CD4-positive, alpha-beta memory T cell (primary cell): ENCODE measurements around the gene OTX2. TPM values are rescaled to one million over a fixed set of nuclear protein-coding genes. Genes with fewer than 3 reads are reported as not detected.

ENCODE experiments used
- CTCF ChIA-PET: fragments of 350-600 bp; sonication (Branson Sonifier 250); formaldehyde crosslinking; loops from one replicate; lab custom pipeline; 2021; ENCODE audit warnings: inconsistent platforms; ENCODE audit not compliant: partially characterized antibody; lab: Charles Lee
- POLR2A ChIA-PET: fragments of 350-600 bp; sonication (Branson Sonifier 250); formaldehyde crosslinking; loops from one replicate; lab custom pipeline; 2021; ENCODE audit not compliant: partially characterized antibody; lab: Charles Lee
- DNase-seq, 5 donors: peaks; one replicate each; pipeline versions ENCODE4 v3.0.0 to v3.0.0-alpha.2; 2020 to 2022; ENCODE audit warnings: mixed read lengths in 1 of 5
- H3K27ac ChIP-seq: one replicate; pipeline ENCODE4 v1.7.0; 2013; ENCODE audit warnings: low read depth, low read length
- H3K27me3 ChIP-seq: 2 replicates; pipeline ENCODE4 v1.7.0; 2013; ENCODE audit warnings: mild to moderate bottlenecking, low read length, moderate library complexity; ENCODE audit not compliant: insufficient read depth
- H3K36me3 ChIP-seq: 2 replicates; pipeline ENCODE4 v1.7.0; 2013; ENCODE audit warnings: mild to moderate bottlenecking, low read length, moderate library complexity; ENCODE audit not compliant: insufficient read depth
- H3K4me1 ChIP-seq: 2 replicates; pipeline ENCODE4 v1.7.0; 2013; ENCODE audit warnings: mild to moderate bottlenecking, low read length, moderate library complexity; ENCODE audit not compliant: insufficient read depth
- H3K4me3 ChIP-seq, 2 donors: one replicate each; pipeline ENCODE4 v1.7.0; 2013; ENCODE audit warnings: low read length in 2 of 2, mild to moderate bottlenecking in 1 of 2
- H3K9me3 ChIP-seq, 2 donors: one replicate each; pipeline ENCODE4 v1.7.0; 2013; ENCODE audit warnings: low read length in 2 of 2, control low read depth in 1 of 2; ENCODE audit not compliant: control insufficient read depth in 1 of 2
- H3K27ac Mint-ChIP-seq, 7 donors: one replicate each; pipeline ENCODE4 v1.8.0; 2020 to 2021; ENCODE audit warnings: mixed read lengths in 7 of 7, mild to moderate bottlenecking in 6 of 7, inconsistent platforms in 3 of 7, moderate library complexity in 3 of 7
- H3K27me3 Mint-ChIP-seq, 2 donors: one replicate each; pipeline ENCODE4 v1.8.0; 2020 to 2021; ENCODE audit warnings: mixed read lengths in 2 of 2
- H3K36me3 Mint-ChIP-seq, 2 donors: one replicate each; pipeline ENCODE4 v1.8.0; 2020 to 2021; ENCODE audit warnings: mixed read lengths in 2 of 2, inconsistent platforms in 1 of 2, mild to moderate bottlenecking in 1 of 2
- H3K4me1 Mint-ChIP-seq, 4 donors: one replicate each; pipeline ENCODE4 v1.8.0; 2020 to 2021; ENCODE audit warnings: mixed read lengths in 4 of 4, mild to moderate bottlenecking in 1 of 4
- H3K4me3 Mint-ChIP-seq, 8 donors: one replicate each; pipeline ENCODE4 v1.8.0; 2020 to 2021; ENCODE audit warnings: mixed read lengths in 8 of 8, mild to moderate bottlenecking in 7 of 8, moderate library complexity in 6 of 8, inconsistent platforms in 3 of 8
- H3K9me3 Mint-ChIP-seq, 8 donors: one replicate each; pipeline ENCODE4 v1.8.0; 2020 to 2021; ENCODE audit warnings: mixed read lengths in 8 of 8, mild to moderate bottlenecking in 5 of 8, inconsistent platforms in 3 of 8, moderate library complexity in 1 of 8
- intact Hi-C: fragments of 100-400 bp; cut with micrococcal nuclease; formaldehyde crosslinking; loops from one replicate; pipeline ENCODE4 v1.15.1; 2023
- polyA plus RNA-seq, 2 donors: library from polyadenylated mRNA; unstranded; fragments of 300-500 nt; fragmentation: Illumina TruSeq; gene quantifications; one replicate each; pipeline ENCODE4 v1.2.3, GENCODE V29; 2021
- total RNA-seq, 2 experiments: library from RNA; stranded (reverse); gene quantifications; one replicate each; pipeline ENCODE4 v1.2.3, GENCODE V29; 2021

Gene OTX2
- total and polyA plus RNA-seq, 4 experiments from 2014 or later: not detected

DNA sequence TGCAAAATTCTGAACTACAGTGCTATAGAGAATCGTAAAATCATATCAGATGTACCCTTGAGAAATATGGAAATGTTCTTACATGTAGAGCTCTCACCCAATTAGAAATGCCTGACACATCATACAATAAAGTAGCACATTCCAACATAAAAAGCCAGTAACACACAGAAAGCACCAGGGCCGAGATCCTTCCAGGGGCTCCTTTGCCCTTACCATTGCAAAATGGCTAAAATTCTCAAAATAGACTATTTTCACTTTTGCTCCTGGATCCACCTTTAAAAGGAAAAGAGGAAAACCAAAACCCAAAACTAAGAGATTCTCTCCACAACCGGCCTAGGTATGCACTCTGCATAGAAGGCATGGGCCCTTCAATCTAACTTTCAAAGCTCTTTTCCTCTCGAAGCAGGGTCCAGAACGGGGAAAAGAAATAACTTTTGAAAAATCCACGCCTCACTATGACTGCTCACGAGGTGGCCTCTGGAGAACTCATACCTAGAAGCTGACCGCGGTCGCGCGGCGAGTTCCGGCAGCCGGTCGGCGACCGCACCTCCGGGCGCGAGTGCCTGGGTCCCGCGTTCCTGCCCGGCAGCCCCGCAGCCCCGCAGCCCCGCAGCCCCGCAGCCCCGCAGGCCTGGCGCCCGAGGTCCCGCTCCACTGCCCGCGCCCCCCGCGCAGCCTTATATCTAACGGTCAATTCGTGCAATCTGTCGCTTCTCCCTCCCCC, 2.7 kb downstream of the OTX2 start:
- no peaks in the 10 kb centered on the region for H3K9me3 ChIP-seq
- Mint-ChIP-seq H3K27me3 (peaks cover 67 to 70% of the 10 kb centered on the region in 2 donors), H3K36me3 (peaks cover 0 to 10% of the 10 kb centered on the region in 2 donors), H3K4me1 (peaks cover 12 to 26% (median 14%) of the 10 kb centered on the region in 4 donors), H3K27ac (no peak overlapping the region), H3K9me3 (peaks cover under 1 to 35% (median 21%) of the 10 kb centered on the region in 8 donors), H3K4me3 (peak overlapping the region in 4 of 8 donors; percentile 10 to 63 (median 40))
- POLR2A ChIA-PET: no interaction called here
- no peak for DNase-seq
- no peak overlapping the region for H3K27ac ChIP-seq
- intact Hi-C loops: no loop called here
- H3K4me3 ChIP-seq: no peak overlapping the region
- H3K4me1 ChIP-seq: no peaks in the 10 kb centered on the region
- peaks cover 50% of the 10 kb centered on the region for H3K27me3 ChIP-seq
- H3K36me3 ChIP-seq: no peaks in the 10 kb centered on the region
- CTCF ChIA-PET: no interaction called here

DNA sequence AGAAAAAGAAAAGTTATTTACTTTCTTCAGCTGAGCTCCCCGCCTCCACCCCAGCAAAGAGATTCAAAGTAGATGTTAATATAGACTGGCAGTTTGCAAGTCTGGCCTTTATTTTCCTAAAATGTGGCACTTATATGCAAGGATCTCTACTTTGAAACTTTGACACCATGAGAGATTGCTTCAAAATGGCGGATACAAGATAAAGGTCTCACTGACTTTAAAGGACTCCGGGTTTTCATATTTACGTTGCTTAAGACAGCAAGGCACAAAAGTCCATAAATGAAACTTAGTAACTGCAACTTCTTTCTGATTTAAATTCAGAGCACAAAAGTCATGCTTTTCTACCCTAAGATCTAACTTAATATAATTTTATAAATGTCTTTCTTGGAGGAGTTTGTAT, 3.5 kb downstream of the OTX2 start:
- no peak overlapping the region for H3K27ac ChIP-seq
- H3K36me3 ChIP-seq: no peaks in the 10 kb centered on the region
- no peak overlapping the region for H3K4me3 ChIP-seq
- DNase-seq: no peak
- intact Hi-C loops: no loop called here
- Mint-ChIP-seq H3K36me3 (peaks cover 0 to 10% of the 10 kb centered on the region in 2 donors), H3K4me3 (no peak overlapping the region), H3K27me3 (peaks cover 71 to 74% of the 10 kb centered on the region in 2 donors), H3K4me1 (peaks cover 12 to 26% (median 13%) of the 10 kb centered on the region in 4 donors), H3K27ac (no peak overlapping the region), H3K9me3 (peaks cover 2 to 36% (median 23%) of the 10 kb centered on the region in 8 donors)
- CTCF ChIA-PET: interaction anchor here (0.6 kb wide), 1 partner anchor 26 kb away, joined by 3 read pairs; no protein-coding TSS in a partner anchor
- no peaks in the 10 kb centered on the region for H3K9me3 ChIP-seq
- peaks cover 47% of the 10 kb centered on the region for H3K27me3 ChIP-seq
- no peaks in the 10 kb centered on the region for H3K4me1 ChIP-seq
- POLR2A ChIA-PET: no interaction called here

DNA sequence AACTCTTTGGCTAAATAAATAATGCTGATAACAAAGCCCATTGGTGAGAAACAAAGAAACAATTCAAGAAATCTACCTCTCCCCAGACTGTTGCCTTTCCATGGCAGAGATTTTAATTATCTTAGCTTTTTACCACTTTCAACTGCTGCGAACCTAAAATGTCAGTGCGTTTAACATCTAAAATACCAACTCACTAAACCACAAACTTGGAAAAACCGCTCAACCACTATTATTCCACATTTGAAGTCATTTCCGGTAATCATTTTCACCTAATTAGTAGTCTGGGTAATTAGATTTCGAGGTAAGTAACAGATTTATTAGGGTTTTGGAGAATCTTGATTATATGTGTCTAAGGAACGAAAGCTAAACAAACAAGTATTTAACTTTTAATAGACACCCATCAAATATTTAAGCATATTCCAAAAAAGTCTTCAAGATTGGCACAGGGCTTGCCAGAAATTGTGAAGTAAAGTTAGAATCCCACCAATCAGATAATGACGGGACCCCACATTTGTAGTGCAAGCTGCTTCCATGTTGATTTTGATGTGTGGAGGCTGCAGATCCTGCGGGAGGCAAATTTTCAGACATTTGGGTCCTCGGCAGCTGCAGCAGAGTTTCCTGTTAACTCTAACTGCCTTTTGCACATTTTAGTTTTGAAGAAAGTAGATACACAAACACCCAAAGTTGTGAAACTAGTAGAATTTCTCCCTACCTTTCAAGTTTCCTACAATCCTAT, 4.1 kb downstream of the OTX2 start:
- Mint-ChIP-seq H3K27me3 (peaks cover 75 to 78% of the 10 kb centered on the region in 2 donors), H3K4me3 (peak overlapping the region in 1 of 8 donors; percentile 27), H3K4me1 (peaks cover 12 to 26% (median 13%) of the 10 kb centered on the region in 4 donors), H3K9me3 (peaks cover 2 to 36% (median 23%) of the 10 kb centered on the region in 8 donors), H3K36me3 (peaks cover 0 to 10% of the 10 kb centered on the region in 2 donors), H3K27ac (no peak overlapping the region)
- Histone ChIP-seq H3K36me3 (no peaks in the 10 kb centered on the region), H3K27me3 (peaks cover 44% of the 10 kb centered on the region), H3K9me3 (no peaks in the 10 kb centered on the region), H3K27ac (no peak overlapping the region), H3K4me3 (no peak overlapping the region), H3K4me1 (no peaks in the 10 kb centered on the region)
- DNase-seq: no peak
- intact Hi-C loops: no loop called here
- ChIA-PET POLR2A (no interaction called here), CTCF (interaction anchor here (0.6 kb wide), 1 partner anchor 27 kb away, joined by 3 read pairs; no protein-coding TSS in a partner anchor)

DNA sequence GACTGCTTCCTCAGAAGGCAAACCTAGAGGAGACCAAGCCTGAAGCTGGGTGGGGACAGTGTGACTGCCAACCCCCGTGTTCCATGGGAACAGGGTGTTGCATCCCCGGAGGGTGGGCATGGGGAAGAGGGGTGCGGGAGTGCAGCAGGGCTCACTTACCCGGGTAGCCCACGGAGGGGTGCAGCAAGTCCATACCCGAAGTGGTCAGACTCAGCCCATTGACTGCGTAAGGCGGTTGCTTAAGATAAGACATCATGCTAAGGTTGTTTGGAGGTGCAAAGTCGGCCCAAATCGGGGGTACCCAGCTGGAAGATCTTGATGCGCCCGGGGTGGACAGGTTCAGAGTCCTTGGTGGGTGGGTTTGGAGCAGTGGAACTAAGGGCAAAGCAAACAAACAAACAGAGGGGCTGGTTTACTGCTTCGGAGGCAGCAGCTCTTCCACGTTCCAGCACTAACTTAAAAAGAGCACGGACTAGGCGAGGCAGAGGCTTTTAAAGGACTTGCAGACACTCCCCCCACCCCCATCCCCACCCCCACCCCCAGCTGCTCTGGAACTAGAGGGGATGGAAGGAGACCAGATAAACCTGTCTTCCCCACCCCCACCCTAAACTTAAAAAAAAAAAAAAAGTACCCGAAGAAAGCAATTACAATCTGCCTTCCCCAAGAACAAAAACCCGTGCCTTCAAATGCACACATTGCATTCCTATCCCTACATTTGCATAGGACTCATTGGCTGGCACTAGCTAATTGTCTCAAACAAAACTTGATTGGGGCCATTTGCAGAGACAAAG, 4.9 kb downstream of the OTX2 start:
- Histone ChIP-seq H3K27ac (no peak overlapping the region), H3K4me1 (no peaks in the 10 kb centered on the region), H3K9me3 (no peaks in the 10 kb centered on the region), H3K4me3 (no peak overlapping the region), H3K27me3 (peaks cover 36% of the 10 kb centered on the region), H3K36me3 (no peaks in the 10 kb centered on the region)
- ChIA-PET CTCF (no interaction called here), POLR2A (no interaction called here)
- H3K27me3 Mint-ChIP-seq: peaks cover 73 to 76% of the 10 kb centered on the region in 2 donors
- intact Hi-C loops: no loop called here
- no peak overlapping the region for H3K27ac Mint-ChIP-seq
- peaks cover 12 to 26% (median 13%) of the 10 kb centered on the region in 4 donors for H3K4me1 Mint-ChIP-seq
- H3K9me3 Mint-ChIP-seq: peaks cover 2 to 30% (median 22%) of the 10 kb centered on the region in 8 donors
- peaks cover 0 to 10% of the 10 kb centered on the region in 2 donors for H3K36me3 Mint-ChIP-seq
- peak overlapping the region in 1 of 8 donors; percentile 24 for H3K4me3 Mint-ChIP-seq
- no peak for DNase-seq

DNA sequence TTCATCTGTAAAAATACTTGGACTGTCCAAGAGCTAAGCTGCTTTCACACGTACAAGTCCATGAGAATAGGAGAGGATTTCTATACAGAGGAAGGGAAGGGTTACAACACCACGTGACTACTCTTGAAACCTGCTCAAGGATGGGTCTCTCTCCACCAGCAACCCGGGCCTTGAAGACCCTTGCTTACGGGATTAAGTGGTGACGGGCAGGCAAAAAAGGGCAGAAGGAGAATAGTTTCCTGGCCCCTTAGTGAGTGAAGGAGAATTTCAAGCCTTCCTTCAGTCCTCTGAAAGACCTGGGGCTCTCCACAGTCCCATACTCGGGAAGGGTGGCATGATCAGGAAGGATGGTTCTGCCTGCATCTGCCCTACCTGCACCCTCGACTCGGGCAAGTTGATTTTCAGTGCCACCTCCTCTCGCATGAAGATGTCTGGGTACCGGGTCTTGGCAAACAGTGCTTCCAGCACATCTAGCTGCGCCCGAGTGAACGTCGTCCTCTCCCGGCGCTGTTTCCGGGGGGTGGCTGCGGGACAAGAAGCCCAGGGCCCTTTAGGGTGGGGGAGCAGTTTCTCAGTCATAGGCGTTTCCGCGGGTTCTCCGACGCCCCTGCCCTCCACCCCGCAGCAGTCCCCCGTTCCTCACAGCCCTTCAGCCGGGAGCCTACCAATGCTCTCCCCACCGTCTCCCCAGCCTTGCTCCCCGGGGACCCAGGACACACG, 6.3 kb downstream of the OTX2 start:
- intact Hi-C loops: no loop called here
- DNase-seq: no peak
- Histone ChIP-seq H3K27ac (no peak overlapping the region), H3K36me3 (no peaks in the 10 kb centered on the region), H3K4me3 (no peak overlapping the region), H3K27me3 (peaks cover 35% of the 10 kb centered on the region), H3K4me1 (no peaks in the 10 kb centered on the region), H3K9me3 (no peaks in the 10 kb centered on the region)
- Mint-ChIP-seq H3K4me3 (no peak overlapping the region), H3K27me3 (peaks cover 72 to 76% of the 10 kb centered on the region in 2 donors), H3K9me3 (peaks cover 2 to 22% (median 15%) of the 10 kb centered on the region in 8 donors), H3K27ac (no peak overlapping the region), H3K4me1 (peaks cover 9 to 19% (median 10%) of the 10 kb centered on the region in 4 donors), H3K36me3 (no peaks in the 10 kb centered on the region)
- POLR2A ChIA-PET: no interaction called here
- CTCF ChIA-PET: no interaction called here

DNA sequence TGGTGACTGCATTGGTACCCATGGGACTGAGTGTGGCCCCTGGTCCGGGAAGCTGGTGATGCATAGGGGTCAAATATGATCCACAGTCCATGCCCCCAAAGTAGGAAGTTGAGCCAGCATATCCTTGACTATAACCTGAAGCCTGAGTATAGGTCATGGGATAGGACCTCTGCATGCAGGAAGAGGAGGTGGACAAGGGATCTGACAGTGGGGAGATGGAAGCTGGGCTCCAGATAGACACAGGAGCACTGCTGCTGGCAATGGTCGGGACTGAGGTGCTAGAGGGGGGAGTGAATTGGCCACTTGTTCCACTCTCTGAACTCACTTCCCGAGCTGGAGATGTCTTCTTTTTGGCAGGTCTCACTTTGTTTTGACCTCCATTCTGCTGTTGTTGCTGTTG, 8.4 kb downstream of the OTX2 start:
- Mint-ChIP-seq H3K4me3 (no peak overlapping the region), H3K27ac (no peak overlapping the region), H3K27me3 (peaks cover 68 to 69% of the 10 kb centered on the region in 2 donors), H3K4me1 (peaks cover 5 to 14% (median 8%) of the 10 kb centered on the region in 4 donors), H3K9me3 (peaks cover 2 to 22% (median 13%) of the 10 kb centered on the region in 8 donors), H3K36me3 (no peaks in the 10 kb centered on the region)
- Histone ChIP-seq H3K4me3 (no peak overlapping the region), H3K4me1 (peaks cover 7% of the 10 kb centered on the region), H3K36me3 (no peaks in the 10 kb centered on the region), H3K27me3 (peaks cover 35% of the 10 kb centered on the region), H3K27ac (no peak overlapping the region), H3K9me3 (no peaks in the 10 kb centered on the region)
- DNase-seq: no peak
- intact Hi-C loops: no loop called here
- ChIA-PET POLR2A (no interaction called here), CTCF (no interaction called here)
